C1 segment of cervical spinal cord (tissue), 14 donors: ENCODE measurements around the gene SETD3.

ENCODE experiments used
- DNase-seq, 14 donors: peaks; one replicate each; lab custom pipeline; 2025; lab: John Stamatoyannopoulos, UW

SETD3 gene

DNA sequence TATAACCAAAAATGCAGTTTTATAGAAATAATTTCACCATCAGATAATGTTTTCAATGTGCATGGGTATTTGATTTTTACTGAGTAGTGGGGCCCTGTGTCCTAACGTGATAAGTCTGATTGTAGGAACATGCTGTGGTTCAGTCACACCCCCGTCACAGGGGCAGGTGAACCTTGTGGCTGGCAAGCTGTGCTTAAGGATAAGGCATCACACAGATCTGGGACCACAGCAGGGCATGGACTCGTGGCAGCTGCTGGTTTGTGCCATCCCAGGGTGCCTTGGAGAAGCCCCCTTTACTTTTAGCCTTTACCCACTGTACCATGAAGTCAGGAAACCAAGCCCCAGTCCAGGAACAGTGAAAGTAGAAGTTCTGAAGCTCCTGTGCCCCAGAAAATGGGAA is 17.2 kb upstream of the SETD3 start:
- no peak for DNase-seq

DNA sequence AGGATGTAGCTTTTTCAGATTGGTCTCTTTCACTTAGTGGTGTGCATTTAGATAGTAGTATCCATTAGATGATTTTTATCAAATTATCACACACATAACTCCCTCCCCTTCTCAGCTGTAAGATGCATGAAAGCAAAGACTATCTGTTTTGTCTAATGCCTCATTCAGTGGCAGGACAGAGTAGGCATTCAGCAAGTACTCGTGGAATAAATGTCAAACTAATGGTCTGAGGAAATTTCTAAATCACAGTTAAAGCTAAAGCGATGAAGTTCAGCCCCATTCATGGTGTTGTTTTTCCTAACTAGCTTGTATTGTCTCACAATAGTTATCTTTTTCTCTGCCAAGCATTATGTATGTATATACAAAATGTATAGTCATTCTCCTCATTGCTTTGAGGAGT is 16.7 kb upstream of the SETD3 start:
- no peak for DNase-seq

DNA sequence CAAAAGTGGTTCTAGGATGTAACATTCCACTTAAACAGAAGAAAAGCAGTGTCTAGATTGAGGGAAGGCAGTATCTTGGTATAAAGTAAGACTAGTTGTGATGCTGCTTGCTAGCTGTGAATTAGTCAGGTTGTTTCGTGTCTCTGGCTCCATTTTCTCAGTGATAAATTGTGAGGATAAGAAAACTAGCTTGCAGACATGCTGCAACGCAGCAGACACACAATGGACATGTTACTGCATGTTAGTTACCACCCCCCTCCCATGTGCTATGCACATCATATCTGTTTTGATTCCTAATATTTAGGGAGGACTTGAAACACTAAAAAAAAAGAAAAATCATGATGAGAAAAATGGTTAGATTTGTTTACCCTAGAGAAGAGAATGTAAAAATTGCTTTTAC is 3.4 kb upstream of the SETD3 start:
- no peak for DNase-seq

DNA sequence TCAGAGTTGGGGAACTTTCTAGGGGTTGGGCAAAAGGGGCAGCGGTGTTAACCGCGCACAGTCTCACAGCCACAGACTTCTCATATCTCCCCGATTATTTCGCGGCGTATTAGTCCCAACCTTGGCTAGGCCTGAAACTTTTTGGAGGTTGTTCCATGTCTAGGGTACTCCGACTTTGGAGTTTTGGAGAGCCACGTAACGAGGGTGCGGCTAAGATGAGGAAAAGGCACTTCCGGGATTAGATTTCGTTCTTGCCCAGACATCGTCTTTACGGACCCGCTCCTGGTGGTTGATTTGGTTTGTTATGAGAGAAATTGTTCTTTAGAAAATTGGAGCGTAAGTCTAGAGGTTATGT is 1.1 kb upstream of the SETD3 start:
- no peak for DNase-seq

DNA sequence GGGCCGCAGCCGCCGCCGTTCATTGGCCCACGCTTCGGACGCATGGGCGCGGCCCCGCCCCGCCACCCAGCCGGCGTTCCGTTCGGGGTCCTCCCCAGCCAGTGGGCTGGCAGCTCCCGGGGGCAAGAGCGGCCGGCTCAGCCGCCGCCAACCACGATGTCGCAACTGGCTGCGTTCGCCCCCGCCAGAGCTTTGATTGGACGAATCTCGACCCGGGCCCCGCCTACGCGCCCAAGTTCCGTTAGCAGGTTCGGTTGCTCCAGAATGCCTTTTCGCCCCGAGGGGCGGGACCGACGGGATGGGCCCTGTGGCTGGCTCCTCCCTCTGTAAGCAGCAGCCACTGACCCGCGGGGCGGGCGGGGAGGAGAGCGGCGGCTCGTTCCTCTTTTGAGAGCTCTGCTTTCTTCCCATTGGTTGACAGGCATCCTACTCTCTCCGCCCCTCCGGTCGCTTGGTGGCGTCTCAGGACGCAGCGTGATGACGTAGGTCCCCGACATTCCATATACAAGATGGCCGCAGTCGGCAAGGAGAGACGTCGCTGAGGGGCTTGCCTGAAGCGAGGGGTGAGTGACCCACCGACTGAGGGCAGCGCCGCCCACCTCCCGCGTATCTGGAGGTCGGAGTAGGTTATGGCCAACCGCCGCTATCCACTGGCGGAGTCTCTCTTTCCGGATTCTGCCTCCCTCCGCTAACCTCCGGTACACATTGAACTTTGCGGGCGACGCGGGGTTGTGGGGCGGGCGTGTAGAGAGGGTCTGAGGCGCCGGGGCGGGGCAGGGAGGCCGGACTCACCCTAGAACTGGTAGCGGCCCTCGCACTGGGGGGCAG is 472 bp upstream of the SETD3 start, which contains the start of gene CCNK:
TSS of gene CCNK (plus strand) at position 493 of the 828 bp plus-strand sequence. CDS start 11,269 bp downstream, outside the sequence.
- DNase-seq = peak; percentile 97 to 100 (median 100)

DNA sequence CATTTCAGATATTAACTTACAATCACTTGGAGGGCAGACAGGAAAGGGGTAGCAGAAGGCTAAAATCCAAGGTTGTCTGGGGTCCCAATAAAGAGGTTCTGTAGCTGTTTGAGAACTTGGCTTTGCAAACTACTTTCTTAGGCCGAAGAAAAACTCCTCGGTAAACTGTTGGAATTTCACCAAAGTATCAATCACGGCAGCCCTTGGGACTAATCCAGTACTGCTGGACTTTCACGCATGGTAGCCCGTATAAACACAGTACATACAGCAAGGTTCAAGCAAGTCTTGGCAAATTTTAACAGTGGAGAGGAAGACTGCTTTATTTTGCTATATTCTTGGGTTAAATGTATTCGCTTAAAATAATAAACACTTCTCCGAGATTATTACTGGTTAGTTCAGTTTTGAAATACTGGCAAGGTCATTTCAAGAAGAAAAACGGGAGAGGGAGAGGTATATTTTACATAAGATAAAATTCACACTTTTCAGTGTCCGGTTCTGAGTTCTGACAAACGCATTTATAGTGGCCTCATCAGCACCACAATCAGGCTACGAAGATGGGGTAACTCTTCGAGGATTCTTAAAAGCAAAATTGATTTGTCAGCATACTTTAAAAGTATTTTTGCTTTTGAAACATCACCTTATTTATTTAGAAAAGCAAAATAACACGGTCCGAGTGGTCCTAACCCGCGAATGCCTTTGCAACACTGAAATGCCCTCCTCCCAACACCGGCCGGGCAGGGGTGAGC is 1.3 kb downstream of the SETD3 start:
- no peak for DNase-seq

DNA sequence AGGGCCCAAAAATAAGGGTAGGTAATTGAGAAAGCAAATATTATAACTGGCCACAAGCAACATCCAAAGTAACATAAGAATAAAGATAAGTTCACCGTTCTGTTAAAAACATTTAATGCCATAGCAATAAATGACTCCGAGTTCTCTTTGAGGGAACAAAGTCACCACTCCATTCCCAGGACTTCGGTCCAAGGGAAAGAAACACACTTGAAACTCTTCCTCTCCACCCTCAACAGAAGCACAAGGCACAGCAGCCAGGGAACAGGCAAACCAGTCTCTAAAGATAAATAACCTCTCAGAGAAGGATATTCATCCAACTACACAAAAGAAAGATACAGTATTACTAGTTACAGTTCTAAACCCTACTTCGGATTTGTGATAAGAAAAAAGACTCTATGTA is 2.5 kb downstream of the SETD3 start:
- no peak for DNase-seq

DNA sequence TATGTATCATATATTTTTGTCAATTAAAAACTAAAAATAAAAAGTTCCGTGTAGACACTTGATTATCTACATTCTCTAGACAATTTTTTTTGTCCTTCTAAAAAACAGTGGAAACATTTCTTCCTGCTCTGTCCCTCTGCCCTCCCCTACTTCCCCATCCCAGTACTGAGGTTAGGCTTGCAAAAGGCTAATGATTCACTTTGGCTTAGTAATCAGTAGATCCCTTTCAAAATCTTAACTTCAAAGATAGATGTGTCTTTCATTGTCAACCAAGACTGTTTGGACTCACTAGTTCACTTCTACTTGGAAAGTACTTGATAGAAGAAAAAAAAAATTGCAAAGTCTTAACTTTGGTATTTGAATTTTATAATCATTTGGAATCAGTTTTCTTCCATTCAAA is 3.8 kb downstream of the SETD3 start:
- no peak for DNase-seq

DNA sequence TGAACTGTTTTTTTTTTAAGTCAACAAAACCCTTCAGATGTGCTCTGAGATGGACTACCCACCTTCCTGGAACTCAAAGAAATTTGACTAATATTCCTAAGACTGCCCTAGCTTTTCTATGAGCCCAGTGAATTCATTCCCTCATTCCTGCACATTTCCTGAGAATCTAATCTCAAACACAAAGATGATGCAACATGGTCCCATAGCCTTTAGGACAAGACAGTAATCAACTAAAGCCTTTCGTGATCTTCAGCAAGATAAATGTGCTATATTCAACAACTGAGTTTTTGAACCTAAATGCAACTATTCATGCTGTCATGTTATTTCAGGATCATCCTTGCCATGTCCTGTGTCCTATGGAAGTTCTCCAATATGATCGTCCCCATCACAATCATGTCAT is 5.0 kb downstream of the SETD3 start:
- no peak for DNase-seq

DNA sequence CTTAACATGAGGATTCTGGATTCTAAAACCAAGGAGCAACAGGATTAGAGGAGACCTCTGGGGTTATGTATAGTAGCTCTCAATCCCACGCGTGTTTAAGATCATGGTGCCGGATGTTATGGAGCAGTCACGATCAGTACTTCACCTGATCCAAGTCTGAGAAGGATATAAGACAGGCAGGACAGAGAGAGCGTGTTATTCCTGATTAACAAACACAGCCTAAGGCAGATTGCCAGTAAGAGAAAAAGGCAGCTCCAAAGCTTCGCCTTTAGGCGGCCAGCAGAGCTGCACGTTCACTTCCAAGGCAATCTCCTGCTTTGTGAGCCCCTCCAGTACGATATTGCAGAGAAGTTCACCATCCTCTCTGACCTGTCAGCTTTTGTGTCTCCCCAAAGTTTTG is 5.5 kb downstream of the SETD3 start:
- no peak for DNase-seq

DNA sequence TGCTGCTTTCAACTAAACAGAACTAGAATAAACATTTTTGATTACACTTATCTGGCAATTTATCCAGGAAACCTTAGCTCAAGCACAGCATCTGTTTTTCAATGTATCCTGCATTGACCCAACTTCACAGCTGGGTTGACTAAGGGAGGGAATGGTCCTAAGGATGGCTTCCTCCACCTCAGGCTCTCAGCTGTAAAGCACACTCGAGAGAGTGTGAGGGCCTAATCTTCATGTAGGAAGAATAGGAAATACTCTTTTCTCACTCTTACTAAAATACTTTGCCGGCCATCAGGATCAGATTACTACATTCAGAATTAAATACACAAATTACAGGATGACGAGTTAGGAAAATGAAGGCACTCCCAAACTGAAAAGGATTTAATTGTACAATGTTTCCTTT is 7.2 kb downstream of the SETD3 start:
- DNase-seq = no peak

DNA sequence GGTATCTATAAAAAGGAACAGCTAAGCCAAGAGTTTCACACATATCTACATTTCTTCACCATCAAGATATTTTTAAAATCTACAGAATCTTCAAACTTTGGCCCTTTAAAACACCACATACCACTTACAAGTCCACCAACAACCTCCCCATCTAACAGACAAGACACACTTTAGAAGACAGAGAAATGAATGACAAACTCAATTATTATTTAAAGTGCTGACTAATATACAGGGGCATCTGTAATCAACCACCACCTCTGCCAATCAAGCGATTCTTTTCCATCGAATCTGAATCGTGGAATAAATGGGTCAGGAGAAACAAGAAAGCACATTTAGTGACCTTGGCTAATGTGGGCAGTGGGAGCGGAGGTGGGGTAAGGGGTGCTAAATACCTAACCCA is 7.7 kb downstream of the SETD3 start:
- DNase-seq = no peak

DNA sequence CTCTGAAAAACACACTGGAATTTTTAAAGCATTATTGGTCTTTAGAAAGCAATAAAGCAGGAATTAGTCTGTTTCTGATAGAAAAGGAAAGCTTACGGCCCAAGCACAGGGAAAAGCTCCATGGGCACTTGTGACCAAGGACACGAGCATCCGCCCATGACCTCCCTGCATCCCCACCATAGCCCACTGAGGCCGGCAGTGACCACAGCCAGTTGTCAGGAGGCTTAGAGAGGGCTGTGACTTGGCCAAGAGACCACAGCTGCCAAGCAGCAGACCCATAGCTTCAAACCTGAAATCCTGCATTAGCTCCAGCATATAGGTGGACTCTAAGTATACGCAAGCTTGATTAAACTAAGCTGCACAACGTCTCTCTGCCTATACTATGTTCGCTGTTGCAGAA is 8.9 kb downstream of the SETD3 start:
- no peak for DNase-seq

DNA sequence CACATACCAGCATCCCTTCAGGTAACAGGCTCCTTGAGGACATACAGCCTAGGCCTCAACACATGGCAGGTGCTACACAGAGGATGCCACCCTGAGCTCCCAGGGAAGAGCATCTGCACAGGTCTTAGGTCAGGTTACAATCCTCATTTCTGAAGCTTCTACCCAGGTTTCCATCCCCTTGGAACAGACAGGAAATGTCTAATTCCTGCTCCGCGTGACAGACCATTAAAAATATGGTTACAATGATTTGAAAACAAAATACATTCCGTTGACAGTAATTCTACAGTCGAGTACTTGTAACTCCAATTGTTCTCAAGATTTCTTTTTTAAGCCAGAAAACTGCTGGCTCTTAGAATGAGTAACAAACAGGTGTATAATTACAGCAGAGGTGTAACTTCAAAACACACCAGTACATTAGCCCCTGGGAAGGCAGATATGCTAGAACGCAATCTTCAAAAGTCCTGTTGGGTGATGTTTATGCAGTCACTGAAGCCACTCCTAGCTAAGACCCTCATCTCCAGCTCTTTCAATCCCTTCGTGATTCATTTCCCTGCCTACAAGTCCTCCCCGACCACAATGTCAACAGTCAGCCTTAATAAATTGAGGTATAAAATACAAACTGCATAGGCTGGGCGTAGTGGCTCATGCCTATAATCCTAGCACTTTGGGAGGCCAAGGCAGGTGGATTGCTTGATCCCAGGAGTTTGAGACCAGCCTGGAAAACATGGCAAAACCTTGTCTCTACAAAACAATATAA is 11.6 kb downstream of the SETD3 start:
- no peak for DNase-seq

DNA sequence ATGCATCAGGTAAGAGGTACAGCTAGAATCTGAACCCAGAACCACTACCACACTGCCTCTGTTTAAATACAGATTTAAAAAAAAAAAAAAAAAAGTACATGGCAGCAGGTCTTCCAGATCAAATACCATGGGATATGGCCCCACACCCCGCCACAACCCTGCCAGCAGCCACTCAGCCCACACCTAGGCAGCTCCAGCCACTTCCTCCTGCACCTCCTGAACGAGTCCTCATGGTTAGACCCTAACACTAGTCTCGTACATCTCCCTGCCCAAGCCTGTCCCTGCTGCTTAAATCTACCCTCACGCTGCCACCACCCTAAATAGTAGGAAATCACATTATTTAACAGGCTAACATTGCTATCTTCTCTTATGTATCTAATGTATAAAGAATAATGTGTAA is 12.6 kb downstream of the SETD3 start:
- DNase-seq = no peak

DNA sequence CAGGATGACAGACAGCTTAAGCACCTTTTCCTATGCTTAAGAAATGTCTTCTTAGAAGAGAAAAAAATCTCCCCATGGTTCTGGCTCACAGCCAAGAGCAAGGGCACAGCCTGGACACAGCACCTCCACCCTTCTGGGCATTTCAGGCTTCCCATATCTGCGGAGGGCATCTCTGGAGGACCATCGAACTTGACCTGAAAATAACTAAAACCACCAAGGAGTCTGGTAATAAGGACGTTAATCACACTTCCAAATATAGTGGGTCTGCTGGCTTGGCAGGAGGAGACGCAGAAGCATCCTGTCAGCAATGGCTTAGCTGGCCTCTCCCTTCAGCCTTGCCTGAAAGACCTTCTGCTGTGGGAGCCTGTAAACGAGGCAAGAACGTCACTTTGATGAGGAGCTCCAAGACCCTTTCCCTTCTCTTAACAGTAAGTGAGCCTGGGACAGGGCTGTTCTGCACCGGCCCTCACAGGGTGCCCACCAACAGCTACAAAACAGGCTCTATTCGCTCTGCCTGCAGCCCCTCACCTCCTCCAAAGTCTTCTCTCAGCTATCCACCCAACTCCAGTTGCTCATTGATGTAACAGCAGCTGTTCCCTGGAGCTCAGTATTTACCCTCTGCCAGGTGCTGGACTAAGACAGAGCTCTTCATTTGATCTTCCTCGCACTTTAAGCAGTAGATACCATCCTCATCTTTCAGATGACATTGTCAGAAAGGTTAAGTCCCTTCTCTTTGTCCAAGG is 13.2 kb downstream of the SETD3 start:
- DNase-seq = no peak

DNA sequence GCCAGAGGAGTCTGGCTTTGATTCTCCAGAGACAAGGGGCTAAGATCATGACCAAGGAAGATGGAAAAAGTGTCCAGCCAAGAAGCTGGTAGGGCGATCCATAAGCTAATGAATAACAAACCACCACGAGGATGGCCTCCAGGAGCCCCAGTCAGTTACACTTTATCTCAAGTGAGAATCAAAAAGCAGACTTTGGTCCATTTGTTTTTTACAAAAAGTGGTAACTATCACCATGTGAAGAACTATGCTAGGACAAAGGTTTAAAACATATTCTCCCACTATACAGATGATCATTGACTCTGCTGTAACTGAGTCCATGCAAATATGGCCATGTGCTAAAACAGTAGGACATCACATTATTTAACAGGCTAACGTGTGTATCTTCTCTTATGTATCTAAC is 13.9 kb downstream of the SETD3 start:
- no peak for DNase-seq

DNA sequence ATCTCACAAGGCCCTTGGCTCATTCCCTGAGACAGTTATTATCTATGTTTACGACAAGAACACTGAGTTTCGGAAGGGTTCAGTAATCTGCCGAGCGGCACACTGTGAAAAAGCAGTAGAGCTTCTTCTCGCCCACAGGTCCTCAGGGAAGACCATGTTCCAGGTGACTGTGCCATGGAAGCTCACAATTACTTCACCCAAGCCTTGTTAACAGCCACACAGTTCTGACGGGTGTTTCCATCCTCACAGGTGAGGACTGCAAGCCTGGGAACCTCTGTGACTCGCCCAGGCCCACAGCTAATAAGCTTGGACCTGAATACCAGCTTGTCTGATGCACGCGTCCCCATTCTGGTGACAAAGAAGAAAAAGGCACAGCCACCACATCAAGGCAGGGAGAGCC is 15.4 kb downstream of the SETD3 start:
- DNase-seq = no peak

DNA sequence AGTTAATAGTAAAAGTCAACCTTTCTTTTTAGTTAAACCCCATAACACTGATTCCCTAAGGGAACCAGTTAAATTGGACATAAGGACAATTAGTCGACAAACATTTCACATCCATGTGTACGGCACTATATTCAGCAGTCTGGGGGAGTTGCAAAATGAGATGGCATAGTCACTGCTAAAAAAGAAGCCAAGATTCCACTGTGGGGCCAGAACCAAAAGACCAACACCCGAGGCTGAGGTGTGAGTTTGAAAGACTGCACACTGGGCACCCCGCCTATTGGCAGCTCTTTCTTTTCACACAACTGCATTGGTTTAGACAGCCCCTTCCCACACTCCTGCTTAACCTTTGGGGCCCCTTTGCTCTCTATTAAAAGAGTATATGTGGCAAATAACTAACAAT is 16.7 kb downstream of the SETD3 start:
- DNase-seq = no peak

DNA sequence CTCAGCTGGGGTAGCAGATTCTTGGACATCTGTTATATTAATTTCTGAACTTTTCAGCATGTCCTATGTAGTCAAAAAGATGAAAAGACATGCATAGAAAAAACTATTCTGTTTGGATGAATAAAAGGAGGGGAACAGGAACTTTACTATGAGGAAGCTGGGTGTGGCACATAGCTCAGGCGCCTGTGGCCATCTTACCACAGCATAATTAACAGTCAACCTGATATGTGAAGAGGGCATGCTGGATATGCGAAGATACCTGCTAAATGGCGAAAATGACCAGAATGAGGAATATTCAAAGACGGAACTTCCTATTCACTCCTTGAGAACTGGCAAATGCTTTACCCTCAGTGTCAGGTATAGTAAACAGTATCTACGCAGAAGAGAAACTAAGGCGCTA is 18.4 kb downstream of the SETD3 start:
- no peak for DNase-seq

DNA sequence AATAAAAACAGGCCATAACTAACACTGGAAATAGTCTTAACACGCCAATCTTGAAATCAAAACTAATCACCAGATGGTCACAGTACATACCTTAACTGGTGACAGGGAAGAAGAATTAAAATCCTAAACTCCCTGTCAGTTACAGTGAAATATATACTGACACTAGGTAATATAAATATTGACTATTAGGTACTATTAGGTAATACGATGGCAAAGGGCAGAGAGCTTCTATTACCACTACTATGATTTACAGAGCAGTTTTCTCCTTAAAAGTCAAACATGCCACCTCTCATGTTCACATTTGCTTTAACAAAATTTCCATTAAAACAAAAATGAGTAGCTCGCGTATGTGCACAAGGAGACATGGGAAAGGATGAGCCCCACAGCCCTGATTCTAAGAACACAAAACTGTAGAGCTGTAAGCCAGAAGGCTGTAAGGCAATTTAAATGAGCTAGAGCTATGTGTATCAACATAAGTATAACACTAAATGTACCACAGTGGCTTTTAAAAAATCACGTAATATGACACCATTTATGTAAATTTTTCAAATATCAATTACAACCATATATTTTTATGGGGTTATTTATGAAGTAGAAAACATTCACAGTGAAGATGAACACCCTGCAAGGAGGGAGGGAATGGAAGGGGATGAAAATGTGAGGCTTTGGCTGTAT is 19.1 kb downstream of the SETD3 start:
- DNase-seq = no peak
